Nucleus accumbens (tissue), 56 donors: ENCODE measurements around the gene TMEM8B.

Experiments
- DNase-seq, 56 donors: peaks; one replicate each; lab custom pipeline; 2025; lab: John Stamatoyannopoulos, UW

The TMEM8B gene, protein sequence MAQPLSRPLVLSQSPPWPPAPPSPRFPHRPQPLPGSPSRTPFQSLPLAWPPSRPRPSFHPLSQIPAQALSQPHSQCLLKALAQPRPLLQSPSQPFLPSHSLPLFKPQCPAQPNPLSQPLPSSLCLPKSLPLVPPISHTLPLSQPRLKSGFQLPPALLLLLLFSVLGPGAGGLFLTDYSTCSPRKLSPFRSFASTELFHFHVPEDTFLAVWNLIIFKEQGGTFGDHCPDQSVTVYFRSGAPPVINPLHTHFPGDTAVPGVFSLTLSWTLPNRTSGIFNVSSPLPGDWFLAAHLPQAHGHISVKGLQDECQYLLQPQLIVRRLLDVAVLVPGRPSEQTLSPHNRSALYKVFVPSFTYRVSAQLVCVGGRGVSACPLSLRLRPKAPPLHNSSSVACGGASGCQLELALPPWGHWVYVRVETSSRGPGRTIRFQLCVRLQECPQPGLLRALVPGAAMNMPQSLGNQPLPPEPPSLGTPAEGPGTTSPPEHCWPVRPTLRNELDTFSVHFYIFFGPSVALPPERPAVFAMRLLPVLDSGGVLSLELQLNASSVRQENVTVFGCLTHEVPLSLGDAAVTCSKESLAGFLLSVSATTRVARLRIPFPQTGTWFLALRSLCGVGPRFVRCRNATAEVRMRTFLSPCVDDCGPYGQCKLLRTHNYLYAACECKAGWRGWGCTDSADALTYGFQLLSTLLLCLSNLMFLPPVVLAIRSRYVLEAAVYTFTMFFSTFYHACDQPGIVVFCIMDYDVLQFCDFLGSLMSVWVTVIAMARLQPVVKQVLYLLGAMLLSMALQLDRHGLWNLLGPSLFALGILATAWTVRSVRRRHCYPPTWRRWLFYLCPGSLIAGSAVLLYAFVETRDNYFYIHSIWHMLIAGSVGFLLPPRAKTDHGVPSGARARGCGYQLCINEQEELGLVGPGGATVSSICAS

DNA sequence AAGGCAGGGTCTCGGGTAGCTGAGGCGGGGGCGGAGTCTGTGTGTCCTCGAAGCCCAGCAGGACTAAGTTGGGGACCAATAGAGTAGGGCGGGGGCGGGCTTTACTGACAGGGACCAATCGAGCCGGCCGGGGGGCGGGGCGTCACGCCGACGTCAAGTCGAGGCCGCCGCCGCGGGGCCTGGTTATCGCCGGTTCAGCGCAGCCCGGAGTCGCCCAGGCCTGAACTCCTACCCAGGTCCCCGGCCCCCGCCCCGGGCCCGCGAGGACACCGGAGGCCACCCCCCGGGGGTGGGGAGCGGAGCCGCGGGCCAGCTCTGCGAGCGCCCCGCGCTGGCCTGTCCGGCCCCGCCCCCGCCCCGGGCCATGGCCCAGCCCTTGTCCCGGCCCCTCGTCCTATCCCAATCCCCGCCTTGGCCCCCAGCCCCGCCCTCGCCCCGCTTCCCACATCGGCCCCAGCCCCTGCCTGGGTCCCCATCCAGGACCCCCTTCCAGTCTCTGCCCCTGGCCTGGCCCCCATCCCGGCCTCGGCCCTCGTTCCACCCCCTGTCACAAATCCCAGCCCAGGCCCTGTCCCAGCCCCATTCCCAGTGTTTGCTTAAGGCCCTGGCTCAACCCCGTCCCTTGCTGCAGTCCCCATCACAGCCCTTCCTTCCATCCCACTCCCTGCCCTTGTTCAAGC is at the start of gene TMEM8B:
Gene TMEM8B, plus strand, starts transcription at position 145 of the 680 bp plus-strand sequence. Its CDS starts 220 bp downstream, at position 365.
- peak; percentile 45 to 98 (median 90) for DNase-seq

DNA sequence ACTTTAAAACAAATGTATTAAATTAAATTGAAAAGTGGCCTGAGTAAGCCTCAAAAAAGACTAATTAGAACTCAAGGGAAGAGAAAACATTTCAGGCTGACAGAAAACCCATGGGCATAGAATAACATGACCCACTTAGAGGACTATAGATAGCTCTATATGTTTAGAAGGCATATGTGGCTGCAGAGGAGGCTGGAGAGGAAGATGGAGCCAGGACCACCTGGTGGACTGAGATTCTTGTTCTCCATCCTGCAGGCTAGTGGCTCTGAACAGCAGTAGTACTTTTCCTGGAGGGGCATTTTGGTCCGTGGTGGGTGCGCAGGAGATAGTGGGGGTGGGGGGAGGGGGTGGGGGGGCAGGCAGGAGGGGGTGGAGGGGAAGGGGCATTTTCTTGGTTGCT is 48.0 kb upstream of the TMEM8B start:
- no peak for DNase-seq

DNA sequence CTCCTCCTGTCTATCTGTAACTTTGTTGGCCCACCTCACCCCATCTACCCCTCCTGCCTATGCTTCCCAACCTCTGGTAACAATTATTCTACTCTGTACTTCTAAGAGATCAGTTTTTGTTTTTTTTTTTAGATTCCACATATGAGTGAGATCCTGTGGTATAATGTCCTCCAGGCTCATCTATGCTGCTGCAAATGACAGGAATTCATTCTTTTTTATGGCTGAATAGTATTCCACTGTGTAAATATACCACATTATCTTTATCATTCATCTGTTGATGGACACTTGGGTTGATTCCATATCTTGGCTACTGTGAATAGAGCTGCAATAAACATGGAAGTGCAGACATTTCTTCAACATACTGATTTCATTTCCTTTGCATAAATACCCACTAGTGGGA is 45.6 kb upstream of the TMEM8B start:
- DNase-seq = no peak

DNA sequence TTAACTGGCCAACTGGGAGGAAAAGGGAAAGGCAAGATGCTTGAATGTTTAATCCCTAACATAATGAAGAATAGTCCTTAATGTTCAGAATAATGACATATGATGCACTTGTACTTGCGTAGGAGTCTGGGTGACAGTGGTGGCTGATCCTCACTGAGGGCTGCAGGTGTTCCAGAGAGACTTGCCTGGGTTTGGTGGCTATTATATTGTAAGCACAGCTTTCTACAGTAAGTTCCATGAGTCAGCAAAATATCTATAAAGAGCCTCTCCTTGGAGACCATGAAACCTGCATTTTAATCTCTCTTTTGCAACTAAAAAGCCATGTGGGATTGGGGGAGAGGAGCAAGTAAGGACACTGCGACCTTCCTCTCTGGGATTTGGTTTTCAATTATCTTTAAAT is 39.5 kb upstream of the TMEM8B start:
- no peak for DNase-seq

DNA sequence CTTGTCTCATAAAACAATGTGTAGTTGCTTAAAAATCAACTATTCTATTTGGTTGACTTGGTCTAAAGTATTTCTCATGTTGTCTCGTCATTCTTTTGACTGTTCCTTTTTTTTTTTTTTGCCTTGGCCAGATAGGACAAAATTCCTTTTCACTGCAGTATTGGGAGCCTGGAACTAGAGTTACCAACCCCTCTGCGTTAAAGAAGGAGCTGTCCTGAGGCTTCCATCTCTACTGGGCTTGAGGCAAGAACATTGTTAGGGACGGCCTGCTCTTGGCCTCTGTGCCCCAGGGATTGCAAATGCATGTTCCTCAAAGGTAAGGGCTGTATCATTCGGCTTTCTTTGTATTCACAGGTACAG is 39.0 kb upstream of the TMEM8B start:
- DNase-seq = no peak

DNA sequence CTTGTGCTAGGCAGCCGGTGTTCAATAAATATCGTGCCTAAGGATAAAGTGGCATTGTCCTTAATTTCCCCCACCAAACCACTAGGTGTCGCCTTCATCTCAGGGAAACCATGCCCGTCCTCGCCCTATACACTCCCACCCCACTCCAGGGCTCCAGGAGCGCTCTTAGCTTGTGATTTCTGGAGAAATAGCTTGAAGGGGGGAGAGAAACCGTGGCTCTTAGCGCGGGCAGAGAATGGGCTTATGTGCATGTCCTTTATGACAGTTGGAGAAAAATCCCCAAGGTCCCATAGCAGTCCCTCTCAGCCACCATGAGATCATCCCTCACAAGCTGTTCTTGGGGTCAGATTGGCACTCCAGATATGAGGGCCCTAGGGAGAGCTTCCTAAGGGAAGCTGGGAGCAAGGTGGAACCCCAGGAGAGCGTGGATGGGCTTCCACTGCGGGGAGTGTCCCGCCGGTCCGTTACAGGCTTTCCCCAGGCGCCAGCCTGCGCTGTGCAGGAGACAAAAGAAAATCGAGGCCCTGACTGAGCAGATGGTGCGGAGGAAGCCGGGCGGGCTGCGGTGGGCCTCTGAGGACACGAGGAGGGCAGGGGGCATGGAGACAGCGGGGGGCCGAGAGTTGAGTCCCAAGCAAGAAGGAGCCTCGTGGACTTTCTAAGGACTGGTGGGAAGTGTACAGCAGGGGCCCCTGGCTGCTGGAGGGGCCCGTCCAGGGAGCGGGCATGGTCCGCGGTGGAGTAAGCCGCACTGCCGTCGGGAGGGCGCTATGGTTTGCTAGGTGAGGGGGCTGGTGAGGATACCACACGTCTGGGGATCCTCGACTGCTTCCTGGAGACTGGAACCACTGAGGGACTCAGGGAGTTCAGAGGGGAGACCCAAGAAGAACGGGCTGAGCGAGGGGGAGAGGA is 38.4 kb upstream of the TMEM8B start:
- peak in 48 of 56 donors; percentile 13 to 81 (median 52) for DNase-seq

DNA sequence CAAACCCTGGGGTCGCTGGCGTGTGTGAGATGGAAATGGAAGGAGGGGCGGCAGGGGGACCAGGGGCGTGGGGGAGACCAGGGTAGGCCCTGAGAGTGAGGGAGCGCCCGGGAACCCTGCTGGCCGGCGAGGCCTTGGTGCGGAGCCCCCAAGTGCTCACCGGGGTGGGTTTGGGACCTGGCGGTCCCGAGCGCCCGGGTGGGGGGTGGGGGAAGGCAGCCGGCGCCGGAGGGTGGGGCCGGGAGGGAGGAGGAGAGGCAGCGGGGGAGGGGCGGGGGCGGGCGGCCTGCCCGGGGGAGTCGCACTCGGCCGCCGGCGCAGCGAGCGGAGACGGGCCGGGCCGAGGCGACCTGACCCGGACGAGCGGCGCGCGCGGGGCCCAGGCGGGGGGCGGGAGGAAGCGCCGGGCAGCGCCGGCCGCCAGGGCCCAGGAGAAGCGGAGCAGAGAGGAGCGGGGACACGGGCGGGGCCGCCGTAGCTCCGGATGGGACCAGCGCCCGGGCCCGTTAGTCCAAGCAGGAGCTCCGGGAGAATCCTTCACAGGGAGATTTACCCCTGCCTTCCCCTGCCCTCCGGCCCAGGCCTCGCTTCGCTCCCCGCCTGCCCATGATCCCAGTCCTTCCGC is 37.6 kb upstream of the TMEM8B start, which contains the start of gene NPR2:
Gene NPR2, plus strand, starts transcription at position 295 of the 625 bp plus-strand sequence. CDS start 818 bp downstream, outside the sequence.
- DNase-seq = peak in 8 of 56 donors; percentile 10 to 45 (median 32)

DNA sequence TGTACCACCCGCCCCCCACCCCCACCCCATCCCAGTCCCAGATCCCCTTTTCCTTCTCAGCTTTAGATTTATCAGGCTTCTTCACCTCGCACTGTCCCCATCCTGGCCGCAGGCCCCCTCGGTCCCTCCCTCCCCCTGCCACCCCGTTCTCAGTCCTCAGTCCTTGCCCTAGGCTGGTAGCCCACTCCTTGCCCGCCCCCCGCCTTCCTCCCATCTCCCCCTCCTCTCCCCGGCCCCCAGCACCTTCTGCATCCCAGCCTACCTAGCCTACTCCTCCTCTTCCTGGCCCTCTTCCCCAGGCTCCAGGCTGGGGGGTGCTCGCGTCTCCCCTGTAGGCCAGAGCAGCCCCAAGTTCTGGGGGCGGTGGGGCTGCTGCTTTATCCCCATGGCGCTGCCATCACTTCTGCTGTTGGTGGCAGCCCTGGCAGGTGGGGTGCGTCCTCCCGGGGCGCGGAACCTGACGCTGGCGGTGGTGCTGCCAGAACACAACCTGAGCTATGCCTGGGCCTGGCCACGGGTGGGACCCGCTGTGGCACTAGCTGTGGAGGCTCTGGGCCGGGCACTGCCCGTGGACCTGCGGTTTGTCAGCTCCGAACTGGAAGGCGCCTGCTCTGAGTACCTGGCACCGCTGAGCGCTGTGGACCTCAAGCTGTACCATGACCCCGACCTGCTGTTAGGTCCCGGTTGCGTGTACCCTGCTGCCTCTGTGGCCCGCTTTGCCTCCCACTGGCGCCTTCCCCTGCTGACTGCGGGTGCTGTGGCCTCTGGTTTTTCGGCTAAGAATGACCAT is 36.8 kb upstream of the TMEM8B start:
- DNase-seq = peak in 1 of 56 donors; percentile 10

DNA sequence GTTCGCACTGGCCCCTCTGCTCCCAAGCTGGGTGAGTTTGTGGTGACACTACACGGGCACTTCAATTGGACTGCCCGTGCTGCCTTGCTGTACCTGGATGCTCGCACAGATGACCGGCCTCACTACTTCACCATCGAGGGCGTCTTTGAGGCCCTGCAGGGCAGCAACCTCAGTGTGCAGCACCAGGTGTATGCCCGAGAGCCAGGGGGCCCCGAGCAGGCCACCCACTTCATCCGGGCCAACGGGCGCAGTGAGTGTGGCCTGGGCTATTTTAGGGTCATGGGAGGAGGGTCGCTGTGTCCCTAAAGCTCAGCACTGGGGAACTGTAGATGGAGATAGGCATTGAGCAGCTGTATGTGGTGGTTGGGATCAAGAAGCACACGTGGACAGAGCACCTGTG is 36.2 kb upstream of the TMEM8B start:
- no peak for DNase-seq

DNA sequence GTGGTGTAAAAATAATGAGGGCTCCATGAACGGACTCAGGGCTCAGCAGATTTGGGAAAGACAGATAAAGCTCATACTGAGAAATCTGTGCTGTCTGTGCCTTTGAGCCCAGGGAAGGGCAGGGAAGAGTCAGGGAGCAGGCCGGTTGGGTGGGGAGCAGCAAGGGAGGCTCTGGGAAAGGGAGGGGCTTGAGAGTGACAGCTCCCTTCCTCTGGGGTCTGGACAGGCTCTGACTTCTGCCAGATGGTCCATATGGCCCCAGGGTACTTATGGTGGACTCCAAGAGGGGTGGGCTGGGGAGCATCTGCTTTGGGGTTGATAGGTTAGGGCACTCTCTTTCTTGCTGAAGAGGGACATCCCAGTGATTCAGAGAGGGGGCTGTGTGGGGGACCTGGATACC is 35.6 kb upstream of the TMEM8B start:
- DNase-seq = no peak

DNA sequence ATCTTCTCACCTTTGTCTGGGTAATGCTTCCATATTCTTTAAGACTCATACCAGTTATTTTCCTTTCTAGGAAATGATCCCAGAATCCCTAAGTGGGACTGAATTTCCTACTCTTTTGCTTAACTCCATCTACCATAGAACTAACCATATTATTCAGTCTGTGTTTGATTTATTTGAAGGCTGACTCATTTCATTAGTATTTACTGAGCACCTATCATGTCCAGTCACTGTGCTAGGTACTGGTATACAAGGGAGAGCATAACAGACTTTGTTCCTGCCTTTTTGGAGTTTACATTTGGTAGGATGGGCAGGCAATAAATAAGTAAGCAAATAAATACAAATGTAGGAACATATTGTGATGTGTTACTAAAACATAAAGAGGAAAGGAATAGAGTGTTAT is 33.3 kb upstream of the TMEM8B start:
- DNase-seq = no peak

DNA sequence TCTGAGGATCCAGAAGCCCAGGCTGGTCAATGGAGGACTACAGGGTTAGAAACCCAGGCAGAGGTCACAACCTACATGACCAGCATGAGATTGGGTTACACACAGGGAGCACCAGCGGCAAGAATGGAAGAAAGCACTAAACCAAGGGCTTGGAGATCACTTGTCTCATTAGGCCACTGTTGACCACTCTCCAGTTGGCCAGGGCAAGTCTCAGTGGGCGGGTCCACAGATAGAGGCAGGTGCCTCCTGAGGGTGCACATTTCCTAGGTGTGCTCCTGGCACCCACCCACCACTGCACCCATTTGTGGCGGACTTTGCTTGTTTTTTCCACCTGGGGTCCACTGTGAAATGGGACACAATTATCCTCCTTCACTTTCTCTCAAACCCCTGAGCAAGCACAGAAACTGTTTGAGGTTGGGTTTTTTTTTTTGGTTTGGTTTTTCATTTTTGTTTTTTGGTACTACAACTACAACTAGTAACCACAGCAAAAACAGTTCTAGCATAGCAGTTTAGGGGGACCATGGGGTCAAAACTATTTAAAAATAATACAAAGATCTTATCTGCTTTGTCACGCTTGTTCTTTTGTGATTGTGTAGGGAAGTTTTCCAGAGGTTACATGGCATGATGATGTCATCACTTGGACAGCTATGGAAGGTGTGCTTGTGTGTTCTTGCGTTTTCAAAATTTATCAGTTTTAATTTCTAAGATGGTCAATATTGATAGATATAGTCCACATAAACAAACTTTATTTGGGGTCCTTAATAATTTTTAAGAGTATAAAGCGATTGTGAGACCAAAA is 31.5 kb upstream of the TMEM8B start:
- no peak for DNase-seq

DNA sequence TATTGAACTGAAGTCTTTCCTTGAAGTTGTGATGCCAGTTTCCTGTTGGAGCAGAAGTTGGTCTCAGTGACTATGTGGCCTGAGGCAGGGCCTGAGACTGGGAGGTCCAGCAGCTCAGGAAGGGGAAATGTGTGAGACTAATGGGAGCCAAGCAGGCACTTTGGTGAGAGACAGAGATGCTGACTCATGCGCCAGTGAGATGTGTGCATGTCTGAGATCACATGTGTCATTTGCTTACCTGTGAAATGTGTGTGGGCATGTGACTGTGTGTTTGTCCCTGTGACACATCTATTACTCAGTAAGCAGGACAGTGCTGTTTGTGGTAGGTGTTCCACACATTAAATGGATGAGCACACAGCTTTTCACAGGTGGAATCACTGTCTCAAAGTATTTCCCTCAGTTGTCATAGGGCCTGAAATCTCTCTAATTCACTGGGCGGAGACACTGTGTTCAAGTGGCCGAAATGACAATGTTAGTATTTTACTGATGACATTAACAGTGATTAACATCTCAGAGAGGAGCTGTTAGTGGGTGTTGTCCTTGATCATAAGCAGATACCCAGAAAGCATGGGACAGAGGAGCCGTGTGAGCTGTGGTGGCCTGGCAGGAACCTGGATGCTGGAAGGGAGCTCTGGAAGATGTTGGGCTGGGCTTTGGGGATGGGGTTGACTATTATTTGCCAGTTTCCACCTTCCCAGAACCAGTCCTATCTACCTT is 30.2 kb upstream of the TMEM8B start:
- DNase-seq = peak in 11 of 56 donors; percentile 3 to 55 (median 21)

DNA sequence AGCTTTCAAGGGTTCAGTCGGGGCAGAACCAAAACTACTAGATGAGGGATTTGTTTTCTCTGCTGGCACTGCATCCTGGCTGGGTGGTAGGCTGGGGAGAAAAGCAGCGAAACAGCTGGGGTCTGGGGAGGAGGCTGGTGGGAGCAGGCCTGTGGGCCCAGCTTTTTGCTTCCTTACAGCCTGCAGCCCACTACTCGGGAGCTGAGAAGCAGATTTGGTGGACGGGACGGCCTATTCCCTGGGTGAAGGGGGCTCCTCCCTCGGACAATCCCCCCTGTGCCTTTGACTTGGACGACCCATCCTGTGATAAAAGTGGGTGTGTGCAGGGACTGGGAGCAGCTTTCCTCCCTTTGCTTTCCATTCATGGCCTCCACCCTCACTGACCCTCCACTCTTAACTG is 28.5 kb upstream of the TMEM8B start:
- no peak for DNase-seq

DNA sequence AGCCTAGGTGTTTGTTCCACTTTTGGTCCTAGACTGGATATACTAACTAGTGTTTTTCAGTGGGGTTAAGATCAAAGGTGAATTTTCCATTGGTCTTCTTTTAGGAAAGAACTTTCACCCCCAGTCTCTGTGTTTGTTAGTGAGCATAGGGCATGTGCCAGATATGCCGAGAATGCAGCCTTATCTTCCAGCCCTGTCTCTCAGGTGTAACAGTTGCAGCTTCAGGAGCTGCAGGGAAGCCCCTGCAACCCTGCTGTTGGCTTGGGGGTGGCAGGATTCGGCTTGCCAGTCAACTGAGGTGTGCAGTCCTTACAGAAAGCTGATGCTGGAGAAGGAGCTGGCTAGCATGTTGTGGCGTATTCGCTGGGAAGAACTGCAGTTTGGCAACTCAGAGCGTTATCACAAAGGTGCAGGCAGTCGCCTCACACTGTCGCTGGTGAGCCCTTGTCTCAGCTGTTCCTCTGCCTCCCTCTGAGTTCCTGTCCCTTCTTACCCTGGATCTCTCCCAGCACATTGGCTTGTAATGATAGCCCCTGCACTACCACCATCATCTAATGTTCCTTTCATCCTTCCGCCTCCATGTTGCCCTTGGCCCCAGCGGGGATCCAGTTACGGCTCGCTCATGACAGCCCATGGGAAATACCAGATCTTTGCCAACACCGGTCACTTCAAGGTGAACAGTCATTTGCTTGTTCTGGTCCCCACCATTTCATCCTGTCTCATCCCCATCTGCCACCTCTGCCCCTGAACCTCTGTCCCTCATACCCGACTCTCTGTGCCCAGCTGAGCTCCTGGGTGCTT is 27.5 kb upstream of the TMEM8B start:
- no peak for DNase-seq

DNA sequence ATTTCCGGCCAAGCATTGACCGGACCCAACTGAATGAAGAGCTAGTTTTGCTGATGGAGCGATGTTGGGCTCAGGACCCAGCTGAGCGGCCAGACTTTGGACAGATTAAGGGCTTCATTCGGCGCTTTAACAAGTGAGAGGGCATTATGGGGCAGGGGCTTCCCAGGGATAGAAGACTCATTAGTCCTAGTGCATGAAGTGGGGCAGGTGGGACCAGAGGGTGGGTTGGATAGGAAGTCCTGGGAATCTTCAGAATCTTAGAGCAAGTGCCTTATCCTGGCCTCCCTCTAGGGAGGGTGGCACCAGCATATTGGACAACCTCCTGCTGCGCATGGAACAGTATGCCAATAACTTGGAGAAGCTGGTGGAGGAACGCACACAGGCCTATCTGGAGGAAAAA is 22.9 kb upstream of the TMEM8B start:
- no peak for DNase-seq
